Gastrocnemius medialis (tissue), 4 donors: Measurements from ENCODE around the gene PSMD10.

Experiments
- CTCF ChIP-seq, 5 experiments: fragments of 450-650 bp in 3 of 5; fragments of 200-600 bp in 2 of 5; sonication (generic) in 2 of 5; IDR thresholded peaks in 4 of 5; conservative IDR thresholded peaks in 1 of 5; 1 replicate in 4 of 5; 2 replicates in 1 of 5; pipeline ENCODE4 v1.5.1; 2016 to 2019; ENCODE audit warnings: antibody characterized with exemption in 5 of 5, mild to moderate bottlenecking in 3 of 5, moderate library complexity in 3 of 5
- POLR2A ChIP-seq, 2 donors: fragments of 450-650 bp; IDR thresholded peaks; one replicate each; pipeline ENCODE4 v1.6.1; 2017; ENCODE audit warnings: antibody characterized with exemption in 2 of 2, mild to moderate bottlenecking in 2 of 2, moderate library complexity in 2 of 2

- TF ChIP-seq CTCF (IDR thresholded peaks at IDR 0.05 in 4 of 5, conservative IDR thresholded peaks at IDR 0.05 in 1 of 5): no peak
- no peak for TF ChIP-seq POLR2A (IDR thresholded peaks at IDR 0.05)
These were observed 14.1 kb upstream of the PSMD10 start for GRCh38 chrX:108105473-108105872.
